ENCODE results near the gene AGPAT4.

- TF ChIP-seq CTCF (IDR thresholded peaks at IDR 0.05) (no peak), POLR2A (IDR thresholded peaks at IDR 0.05; ENCODE audit: low read length) (no peak), NR3C1 (IDR thresholded peaks at IDR 0.05) (no peak), HDAC2 (IDR thresholded peaks at IDR 0.05) (no peak), SREBF2 (IDR thresholded peaks at IDR 0.05) (no peak), PHF8 (IDR thresholded peaks at IDR 0.05; ENCODE audit: borderline replicate concordance, low read depth) (no peak), RFX5 (IDR thresholded peaks at IDR 0.05) (no peak), ELK1 (IDR thresholded peaks at IDR 0.05; ENCODE audit: low read depth, low read length) (no peak), MAZ (IDR thresholded peaks at IDR 0.05; ENCODE audit: borderline replicate concordance, low read depth, low read length) (no peak), REST (IDR thresholded peaks at IDR 0.05) (no peak)
Measured at GRCh38 chr6:161200610-161201370, 73.1 kb downstream of the AGPAT4 start.

All from A549 (cell line).